ENCODE measurements around the gene LUZP1.

DNA sequence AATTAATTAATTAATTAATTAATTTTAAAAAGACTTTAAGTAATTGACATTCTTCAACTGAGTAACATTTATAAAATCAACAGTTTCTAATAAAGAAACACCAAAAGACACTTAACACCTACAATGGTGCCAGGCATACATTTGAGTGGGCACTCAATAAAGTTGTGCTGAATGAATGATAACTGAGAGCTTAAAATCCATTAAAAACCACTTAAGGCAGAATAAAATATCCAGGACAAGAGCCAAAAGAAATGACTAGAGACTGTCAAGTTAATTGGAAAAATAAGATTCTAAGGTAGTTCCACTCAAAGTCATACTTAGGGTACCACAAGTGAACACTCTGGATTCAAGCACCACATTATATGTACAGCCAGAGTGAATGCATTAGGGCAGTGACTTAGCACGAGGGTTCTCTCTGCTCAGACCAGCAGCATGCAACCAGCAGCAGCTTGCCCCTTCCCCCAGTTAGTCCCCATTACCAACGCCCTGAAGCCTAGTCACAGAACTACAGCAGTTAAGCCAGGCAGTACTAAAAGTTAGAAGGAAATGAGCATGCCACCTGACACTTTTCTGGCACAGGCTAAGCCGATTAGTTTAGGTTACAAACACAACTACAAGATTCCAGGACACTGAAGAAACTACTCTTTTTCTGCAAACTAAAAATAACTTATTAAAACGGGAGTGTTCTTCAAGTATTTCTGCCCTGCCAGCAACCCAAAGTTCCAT, 46.5 kb downstream of the LUZP1 start:
- TF ChIP-seq, protein P1, sequence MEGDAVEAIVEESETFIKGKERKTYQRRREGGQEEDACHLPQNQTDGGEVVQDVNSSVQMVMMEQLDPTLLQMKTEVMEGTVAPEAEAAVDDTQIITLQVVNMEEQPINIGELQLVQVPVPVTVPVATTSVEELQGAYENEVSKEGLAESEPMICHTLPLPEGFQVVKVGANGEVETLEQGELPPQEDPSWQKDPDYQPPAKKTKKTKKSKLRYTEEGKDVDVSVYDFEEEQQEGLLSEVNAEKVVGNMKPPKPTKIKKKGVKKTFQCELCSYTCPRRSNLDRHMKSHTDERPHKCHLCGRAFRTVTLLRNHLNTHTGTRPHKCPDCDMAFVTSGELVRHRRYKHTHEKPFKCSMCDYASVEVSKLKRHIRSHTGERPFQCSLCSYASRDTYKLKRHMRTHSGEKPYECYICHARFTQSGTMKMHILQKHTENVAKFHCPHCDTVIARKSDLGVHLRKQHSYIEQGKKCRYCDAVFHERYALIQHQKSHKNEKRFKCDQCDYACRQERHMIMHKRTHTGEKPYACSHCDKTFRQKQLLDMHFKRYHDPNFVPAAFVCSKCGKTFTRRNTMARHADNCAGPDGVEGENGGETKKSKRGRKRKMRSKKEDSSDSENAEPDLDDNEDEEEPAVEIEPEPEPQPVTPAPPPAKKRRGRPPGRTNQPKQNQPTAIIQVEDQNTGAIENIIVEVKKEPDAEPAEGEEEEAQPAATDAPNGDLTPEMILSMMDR (IDR thresholded peaks at IDR 0.05; ENCODE audit: low read depth, low read length), result no peak
- TF ChIP-seq MYC (IDR thresholded peaks at IDR 0.05; ENCODE audit: low read depth, low read length), result no peak
- no peak for TF ChIP-seq POLR2A (IDR thresholded peaks at IDR 0.05; ENCODE audit: extremely low read depth, insufficient read length)

Data from NB4 (cell line).